HG02571 (cell line): ENCODE data around the gene HEBP2.
"Not testable (repeated sequence)": the region's sequence is repeated elsewhere in the genome, so short reads cannot be mapped to it uniquely, and the experiment has no call there.

ENCODE experiments used
- ATAC-seq: cut with Tn5 transposase; IDR thresholded peaks from one replicate; pipeline ENCODE4 v1.9.1; 2021; ENCODE audit warnings: mild to moderate bottlenecking, moderate library complexity; ENCODE audit not compliant: unreplicated experiment

HEBP2 gene

DNA sequence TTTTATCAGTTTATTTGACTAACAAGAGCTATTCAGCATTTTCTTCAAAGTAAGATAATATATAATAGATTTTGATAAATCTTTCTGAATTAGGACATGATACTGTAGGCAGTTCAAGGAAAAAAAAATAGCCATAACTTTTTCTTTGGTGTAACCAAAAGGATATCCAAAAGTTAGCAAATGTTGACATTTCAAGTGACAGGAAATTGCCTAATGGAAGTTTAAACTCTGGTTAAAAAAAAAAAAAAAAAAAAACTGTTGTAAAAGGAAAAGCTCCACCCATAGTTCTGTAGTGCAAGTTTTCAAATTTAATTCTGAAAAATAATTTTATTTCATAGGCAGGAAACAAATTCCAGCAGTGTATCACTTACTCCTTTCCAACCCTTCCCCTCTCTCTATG, 18.8 kb downstream of the HEBP2 start:
- no peak for ATAC-seq

DNA sequence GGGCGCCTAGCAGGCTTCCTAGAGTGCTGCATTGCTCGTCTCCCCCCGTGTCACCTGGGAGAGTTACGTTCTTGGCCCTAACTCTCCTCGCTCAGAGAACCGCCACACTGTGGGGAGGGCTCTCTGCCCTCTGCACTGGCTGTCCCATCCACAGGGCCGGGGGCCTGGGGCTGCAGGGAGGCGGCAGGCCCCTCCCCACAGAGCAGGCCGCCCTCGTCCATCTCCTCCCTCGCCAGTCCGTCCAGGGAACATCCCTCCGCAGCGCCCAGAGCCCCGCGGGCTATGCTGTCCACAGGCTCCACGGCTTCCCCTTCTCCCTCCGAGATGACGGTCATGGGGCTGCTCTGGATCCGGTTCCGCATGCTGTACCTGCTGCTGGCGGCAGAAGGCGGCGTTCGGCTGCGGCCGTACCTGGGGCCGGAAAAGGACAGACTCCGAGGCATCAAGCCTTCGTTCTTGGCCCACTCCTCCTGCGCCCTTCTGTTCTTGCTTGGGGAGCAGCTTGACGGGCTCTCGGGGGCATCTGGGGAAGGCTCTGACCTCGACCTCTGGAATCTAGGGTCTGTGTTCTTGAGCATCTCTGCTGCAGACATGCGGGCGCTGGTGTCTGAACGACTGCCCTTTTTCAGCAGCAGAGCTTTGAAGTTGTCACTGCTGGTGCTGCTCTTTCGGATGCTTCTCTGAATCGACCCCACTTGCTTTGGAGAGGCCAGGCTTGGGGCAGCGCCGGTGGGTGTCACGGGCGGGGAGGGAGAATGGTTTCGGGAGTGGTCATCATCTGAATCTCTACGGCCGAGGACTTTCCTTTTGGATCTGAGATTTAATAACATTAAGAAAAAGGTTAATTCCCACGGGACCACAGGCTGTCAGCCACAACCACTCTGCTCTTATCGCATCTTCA, 20.2 kb downstream of the HEBP2 start:
- ATAC-seq: no peak

DNA sequence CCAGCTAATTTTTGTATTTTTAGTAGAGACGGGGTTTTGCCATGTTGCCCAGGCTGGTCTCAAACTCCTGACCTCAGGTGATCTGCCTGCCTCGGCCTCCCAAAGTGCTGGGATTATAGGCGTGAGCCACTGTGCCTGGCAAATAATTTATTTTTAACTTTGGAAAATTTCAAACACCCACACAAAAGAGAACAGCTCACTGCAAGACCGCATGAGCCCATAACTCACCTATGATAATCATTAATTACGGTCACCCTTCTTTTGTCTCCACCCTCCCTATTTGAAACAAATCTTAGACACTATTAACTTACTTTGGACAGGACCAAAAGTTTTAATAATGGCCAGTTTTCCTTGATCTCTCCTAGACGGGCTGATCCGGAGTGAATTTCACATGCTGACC, 21.2 kb downstream of the HEBP2 start:
- not testable (repeated sequence) for ATAC-seq

DNA sequence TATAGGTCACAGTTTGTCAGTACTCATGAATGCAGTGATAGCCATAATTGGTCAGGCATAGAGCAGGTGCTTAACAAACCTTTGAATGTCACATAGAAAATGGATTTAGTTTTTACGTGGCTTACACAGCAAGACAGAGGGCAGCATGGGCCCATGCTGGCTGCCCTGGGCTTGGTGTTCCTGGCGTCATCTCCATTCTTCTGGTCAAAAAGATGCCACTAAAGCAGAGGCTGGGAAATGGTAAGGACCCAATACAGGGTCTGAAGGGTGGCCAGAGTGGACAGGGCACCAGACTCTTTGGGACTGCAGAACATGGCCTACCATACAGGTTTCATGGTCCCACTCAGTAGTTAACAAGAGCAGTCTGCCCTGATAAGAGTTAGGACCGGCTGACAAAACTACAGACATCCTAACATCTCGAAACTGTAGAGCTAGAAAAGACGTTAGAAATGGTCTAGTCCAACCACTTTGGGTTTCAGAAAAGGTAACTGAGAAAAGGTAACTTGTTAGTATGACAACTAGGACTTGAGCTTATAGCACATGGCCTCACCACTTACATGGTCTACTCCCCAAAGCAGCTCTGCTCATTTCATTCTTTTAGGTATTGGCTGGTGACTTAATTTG, 22.6 kb downstream of the HEBP2 start:
- ATAC-seq: no peak

DNA sequence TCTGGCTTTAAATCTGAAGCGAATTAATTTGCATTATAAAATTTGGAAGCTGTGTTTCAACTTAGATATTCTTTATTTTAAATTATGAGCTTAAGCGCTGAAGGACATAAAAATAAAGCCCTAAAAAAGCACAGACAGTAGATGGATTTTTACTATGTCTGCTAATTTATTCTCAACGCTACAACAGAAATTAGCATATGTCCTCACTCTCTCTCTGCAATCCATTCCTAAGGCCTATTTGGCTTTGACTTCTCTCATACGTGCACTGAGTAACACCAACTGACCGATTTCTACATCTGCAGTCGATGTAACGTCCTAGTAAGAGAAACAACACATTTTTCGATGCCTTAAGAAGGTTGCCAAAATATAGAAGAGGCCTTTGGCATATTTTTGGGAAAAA, 23.7 kb downstream of the HEBP2 start:
- no peak for ATAC-seq

DNA sequence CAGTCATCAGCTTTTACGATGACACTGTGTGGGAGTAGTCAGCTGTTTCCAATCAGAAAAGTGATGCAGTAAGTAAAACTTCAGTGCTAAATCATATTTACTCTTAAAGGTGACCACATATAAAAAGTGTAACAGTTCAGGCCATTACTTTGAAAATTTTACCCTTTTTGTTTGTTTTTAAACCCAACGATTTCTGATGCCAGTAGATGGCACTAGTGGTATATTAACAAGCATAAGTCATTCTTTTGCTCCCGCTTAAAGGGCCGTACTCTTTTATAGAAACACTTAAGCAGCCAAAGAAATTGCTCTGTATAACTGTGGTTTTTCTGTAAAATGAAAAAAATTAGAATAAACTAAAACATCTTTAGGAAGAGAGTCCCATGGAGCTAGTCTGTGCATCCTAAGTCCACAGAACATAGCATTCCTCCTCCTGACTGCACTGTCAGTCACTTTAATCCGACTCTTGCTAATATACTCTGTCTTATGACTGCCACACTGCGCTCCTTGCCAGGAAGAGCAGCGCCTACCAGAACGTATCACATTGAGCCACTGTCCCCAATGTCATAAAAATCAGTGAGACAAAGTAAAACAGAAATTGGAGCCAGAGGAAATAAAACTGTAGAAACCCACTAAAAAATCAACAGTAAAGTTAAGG, 25.0 kb downstream of the HEBP2 start:
- no peak for ATAC-seq

DNA sequence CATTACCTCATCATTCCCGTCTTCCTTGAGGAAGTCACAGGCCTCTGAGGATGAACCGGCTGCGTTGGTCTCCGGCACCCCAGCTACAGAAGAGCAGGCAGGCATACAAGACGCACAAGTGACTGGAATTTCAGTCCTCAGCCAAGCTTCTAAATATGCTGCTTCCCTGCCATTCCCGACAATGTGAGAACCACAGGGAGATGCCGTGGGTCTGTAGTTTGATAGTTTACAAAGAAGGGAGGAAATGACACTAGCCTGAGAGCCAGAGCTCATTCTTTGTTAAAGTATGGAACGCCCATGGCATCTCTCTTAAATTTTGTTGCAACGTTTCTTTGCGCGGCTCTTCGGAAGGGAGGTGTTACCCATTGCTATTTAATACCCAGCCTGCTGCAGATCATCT, 25.7 kb downstream of the HEBP2 start:
- no peak for ATAC-seq

DNA sequence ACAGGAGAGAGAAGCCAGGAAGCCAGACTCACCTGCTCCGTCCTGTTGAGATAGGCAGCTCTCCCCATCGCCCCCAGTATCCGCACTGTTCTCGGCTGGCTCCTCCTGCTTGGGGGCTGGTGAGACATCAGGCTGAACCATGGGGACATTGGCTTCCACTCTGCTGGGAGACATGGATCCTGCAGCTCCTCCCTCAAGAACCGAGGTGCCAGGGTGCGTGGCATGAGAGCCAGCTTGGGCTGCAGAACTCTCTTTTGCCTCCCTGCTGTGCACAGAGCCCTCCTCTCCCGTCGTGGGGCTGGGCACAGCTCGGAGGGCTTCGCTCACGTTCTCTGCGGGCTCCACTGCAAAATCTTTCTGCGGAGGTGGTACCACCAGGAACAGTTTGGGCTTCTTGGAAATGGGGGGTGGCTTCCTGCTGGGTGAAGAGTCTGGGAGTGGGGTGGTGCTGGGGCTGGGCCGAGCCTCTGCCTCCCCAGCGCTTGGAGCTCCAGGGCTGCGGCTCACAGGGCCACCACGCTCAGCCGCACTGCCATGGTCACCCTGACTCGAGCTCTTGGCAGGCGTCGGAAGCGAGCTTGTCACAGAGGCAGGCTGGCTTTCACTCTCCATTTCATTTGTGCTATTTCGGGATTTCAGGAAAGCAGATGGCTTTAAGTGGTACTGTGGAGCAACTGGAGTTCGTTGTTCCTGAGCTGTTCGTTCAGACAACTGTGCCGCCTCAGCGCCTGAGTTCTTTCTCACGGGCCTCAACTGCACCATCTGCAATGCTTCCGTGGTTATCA, 26.5 kb downstream of the HEBP2 start:
- ATAC-seq: no peak

DNA sequence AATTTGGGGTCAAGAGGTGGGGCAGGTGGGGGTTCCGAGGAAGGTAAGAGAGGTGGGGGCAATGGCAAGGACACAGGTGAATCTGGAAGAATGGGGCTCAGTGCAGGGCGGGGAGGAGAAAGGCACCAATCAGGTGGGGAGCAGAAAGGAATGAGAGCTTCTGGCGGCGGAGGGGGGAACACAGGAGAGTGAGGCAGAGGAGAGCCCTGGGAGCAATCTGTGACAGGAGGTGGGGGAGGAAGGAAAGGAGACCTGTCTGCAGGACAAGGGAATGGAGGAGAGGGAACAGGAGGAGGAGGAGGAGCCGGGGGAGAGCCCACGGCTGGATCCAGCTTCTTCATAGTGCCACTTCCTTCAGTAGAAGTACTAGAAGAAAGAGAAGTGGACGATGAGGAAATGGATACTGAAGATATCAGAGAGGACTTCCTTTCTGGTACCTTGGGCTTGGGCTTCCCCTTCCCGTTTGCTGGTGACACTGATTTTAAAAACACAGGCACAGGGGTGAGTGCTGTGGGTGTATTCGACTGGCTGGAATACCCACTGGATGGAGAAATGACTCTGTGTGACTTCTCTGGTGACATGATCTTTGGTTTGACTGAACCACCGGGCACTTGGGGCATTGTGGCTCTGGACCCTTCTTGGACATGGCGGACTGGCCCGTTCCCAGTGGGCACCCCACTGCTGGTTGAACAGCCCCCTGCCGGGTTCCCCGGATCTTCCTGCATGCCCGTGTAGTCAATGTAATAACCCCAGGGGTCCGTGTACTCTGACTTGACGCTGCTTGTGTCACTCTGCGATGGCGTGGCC, 27.4 kb downstream of the HEBP2 start:
- ATAC-seq: no peak

DNA sequence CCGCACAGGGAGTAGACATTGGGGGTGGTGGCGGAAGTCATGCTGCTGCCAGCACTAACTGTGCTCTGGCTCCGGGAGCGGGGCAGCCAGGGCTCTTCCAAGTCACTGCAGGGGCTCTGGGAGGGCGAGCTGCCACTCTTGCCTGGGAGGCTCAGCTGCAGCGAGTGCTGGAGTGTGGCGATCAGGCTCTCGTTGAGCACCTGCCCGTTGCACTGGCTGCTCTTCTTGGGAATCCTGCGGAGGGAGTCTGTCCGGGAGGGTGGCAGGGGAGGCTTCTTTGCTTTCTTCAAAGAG, 28.0 kb downstream of the HEBP2 start:
- no peak for ATAC-seq

DNA sequence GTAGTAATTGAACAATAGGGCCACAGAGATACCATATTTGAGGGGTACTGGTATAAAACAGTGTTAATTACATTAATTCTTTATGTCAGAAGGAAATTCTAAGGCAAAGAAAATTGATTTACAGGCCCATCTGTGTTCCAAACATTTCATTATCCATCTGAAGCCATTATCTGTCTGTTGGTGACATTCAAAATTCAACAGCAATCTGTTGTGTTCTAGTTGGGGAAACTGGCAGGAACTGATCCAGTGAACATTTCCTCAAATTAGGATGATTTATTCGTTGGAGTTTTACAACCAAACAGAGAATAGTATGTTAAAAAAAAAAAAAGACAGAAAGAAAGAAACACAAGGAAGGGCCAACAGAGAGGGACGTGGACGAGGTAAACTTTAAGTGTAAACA, 30.1 kb downstream of the HEBP2 start:
- ATAC-seq: no peak

DNA sequence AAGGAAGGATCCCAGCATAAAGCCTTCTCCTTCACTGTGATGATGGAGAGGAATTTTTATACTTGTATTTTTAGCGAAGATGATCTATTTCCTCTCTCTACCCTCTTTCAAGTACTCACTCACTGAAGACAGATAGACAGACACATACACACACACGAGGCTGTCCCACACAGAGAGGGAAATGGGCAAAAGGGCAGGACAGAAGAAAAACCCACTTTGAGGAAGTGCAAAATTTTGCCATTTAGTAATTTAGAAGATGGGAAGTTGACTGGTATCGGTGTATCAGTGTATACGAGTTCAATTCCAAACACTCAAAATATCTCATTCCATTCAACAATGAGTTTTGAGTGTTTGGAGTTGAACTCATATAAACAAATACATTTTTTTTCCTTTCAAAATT, 30.9 kb downstream of the HEBP2 start:
- no peak for ATAC-seq

DNA sequence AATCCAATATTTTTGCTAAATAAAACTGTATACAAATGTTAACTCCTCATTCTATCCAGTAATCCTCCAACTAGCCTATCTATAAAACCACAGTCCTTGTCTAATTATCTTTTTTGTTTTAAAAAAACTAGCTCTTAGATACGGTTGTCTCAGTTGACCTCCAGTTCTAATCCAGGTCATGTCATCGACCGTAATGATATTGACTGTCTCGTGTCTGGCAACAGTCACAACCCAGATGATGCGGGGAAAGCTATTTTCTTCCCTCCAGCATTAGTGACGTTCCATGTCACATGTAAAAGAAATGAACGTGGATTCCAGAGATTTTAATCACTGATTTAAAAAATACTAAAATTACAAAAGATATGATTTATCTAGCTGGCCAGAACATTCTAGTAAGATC, 35.5 kb downstream of the HEBP2 start:
- ATAC-seq: no peak

DNA sequence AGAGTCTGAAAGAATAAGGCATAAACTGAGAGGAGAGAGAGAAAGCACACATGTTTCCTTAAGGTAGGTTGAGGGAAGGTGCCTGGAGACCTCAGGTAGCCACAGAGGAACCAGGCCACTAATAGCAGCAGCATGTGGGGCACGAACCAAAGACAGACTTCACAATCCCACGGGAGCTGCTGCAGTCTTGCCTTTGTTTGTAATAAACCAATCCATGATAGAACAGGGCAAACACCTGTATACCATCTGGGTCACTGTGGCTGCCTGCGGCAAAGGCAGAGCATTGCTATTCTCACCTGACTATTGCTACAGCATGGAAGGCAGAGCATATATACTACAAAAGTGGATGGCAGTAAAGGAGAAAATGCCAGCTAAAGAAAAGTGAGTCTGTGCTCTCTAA, 36.3 kb downstream of the HEBP2 start:
- no peak for ATAC-seq

DNA sequence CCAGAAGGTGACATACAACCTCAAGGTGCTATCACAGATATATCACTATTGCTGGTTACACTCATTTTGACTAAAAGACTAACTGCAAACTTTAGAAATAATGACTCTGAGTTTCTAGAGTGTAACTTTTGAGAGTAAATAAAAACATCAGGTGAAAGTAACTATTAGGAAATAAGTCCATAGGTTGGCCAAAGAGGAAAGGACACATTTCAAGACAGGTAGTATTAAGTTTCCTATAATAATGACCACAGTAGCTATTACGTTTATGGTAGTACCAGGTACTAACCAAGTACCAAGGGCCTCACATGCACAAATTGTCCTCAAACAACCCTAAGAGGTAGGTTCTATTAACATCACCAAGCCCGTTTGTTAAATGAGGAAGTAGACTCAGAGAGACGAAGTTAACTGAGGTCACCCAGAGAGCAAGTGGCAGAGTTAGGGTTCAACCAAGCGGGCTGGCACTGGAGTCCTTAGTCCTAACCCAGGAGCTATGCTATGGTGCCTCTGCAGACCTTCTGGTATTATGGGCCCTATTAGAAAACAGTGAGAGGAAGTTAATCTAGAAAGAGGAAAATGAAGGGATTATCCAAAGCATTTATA, 36.8 kb downstream of the HEBP2 start:
- ATAC-seq: no peak

DNA sequence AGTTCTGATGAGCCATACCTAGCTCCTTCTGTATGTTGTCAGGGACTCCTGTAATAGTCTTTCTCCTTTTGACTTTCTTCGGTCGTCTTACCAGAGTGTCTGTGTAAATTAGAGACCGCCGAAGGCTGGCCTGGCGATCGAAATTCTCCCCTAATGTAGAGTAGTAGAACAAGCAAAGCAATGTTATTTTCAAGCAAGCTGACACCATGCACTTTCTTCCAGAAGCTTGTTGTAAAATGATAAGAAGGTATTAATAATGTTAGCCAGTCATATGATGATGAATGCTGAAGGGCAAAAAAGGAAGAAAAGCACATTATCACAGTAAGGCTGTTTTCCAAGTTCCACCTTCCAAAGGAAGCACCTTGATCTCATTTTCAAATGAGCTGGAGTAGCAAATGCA, 37.9 kb downstream of the HEBP2 start:
- no peak for ATAC-seq

DNA sequence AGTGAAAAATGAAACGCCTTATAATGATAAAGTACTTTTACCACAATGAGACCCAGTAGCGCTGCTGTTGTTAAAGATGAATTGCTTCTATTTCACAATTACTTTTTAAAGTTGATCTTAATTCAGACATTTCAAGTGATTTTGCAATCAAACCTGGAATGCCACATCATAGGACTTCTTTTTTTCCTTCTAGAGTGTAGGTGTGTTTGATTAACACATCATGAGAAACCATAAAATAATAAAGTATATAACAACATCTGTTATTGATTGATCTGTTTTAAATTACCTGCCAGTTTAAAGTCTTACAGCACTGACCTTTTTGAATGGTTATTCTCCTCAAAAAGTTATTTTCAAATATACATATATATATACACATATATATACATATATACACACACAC, 38.6 kb downstream of the HEBP2 start:
- no peak for ATAC-seq

DNA sequence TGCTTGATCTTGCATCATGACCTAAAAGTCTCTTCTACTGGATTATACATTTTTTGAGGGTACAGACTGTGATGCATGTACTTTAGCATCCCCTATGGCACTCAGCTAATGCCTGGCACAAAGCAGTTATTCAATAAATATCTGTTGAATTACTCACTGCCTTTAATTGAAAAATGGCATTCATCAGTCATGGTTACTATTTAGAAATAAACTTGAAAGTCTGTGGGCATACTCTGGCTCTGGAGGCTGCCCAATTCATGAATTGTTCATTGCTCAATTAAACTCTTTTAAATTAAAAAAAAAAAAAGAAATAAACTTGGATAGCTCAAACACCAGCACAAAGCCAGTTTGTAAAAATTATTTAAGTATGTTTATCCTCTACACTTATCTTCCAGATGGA, 40.0 kb downstream of the HEBP2 start:
- no peak for ATAC-seq

DNA sequence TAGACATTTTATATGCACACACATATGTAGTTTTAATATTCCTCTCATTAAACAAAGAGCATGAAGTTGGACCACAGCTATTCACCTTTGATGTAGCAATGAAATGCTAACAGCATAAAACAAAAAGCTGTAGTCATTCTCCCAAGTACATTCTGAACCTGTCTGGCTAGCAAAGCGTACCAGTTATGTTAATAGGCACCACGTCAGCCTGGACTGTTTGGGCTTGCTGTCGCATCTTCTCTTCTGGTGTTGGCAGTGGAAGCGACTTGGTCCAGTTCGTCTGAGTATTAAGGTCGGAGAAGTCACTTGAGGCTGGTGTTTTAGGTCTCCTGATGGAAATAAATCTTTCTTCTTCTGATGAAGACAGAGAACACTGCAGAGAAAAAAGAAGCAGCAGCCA, 42.8 kb downstream of the HEBP2 start:
- ATAC-seq: no peak

DNA sequence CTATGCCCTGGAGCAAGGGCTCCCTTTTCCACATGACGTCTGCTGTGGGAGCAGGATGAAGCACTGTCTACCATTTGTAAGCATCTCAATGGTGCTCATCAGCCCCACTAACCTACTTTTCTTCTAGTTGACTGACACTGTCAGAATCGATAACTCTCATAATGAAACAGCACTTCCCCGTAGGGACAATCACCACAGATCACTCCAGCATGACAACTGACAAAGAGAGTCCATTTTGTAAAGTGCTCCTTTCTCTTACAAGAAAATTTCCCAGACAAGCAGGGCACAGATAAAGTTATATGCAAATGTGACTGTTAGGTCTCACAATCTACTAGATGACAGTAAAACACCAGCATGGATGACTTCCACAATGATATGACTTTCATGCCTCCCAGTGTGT, 46.4 kb downstream of the HEBP2 start:
- ATAC-seq: no peak
